ENCODE measurements around the gene NFKB2. TPM values are rescaled to one million over a fixed set of nuclear protein-coding genes. Genes with fewer than 3 reads are reported as not detected.

Gene NFKB2
- total RNA-seq, 4 donors from 2014 or later = 6.5 to 22.9 (median 19.2) TPM

DNA sequence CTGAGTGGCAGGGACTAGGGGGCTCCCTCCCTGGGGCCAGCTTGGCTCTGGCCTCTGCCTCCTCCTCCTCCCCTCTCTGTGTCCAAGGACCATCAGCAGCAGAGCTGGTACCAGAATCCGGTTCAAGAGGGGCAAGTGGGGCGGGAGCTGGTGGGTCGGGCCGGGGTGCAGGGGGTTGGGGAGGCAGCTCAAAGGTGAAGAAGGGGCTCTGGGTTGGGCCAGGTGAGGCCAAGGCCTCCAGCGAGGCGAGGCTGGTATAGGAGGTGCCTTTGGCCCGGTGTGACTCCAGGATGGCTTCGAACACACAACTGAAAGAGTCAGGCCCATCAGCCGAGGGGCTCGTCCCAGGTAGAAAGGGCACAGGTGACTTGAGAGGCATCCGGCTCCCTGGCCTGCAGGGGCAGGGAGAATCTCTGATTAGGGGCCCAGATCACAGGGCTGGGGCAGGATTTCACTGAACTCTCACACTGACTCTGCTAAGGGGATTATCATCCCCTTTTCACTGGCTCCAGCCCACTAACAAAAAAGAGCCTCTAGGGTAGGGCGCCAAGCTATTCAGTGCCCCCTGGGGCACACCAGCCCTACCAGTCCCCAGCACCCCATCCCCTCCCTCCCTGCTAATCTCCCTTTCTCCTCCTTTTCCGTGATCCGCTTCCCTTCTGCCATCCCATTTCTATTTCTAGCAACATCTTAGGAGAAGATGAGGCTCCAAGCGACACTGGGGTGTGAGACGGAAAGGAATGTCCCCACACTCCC lies 18.5 kb downstream of the NFKB2 start:
- peaks cover 0 to 14% of the 10 kb centered on the region in 2 donors for H3K27me3 ChIP-seq
- peaks cover 0 to 22% (median 9%) of the 10 kb centered on the region in 4 donors for H3K4me1 ChIP-seq
- TF ChIP-seq CTCF (IDR thresholded peaks at IDR 0.05) = no peak
- no peak for TF ChIP-seq POLR2A (IDR thresholded peaks at IDR 0.05)
- no peaks in the 10 kb centered on the region for H3K36me3 ChIP-seq
- no peak for DNase-seq
- H3K27ac ChIP-seq = no peak overlapping the region
- H3K4me3 ChIP-seq = no peak overlapping the region
- no peaks in the 10 kb centered on the region for H3K9me3 ChIP-seq

DNA sequence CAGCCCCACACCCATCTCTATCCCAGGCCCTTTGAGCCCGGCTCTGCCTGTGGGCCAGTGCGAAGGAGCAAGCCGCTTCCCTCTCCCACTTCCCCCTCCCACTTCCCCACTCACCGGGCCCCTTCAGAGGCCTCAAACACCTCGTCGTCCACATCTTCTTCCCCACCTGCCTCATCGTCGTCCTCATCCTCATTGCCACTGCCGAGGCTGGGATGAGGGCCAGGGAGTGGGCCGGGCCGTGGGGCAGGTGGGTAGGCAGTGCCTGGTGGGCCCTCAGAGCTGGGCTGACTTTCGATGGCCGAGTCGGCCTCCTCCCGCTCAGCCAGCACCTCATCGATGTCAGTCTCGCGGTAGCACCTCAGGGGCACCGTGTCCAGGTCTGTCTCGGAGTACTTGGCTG lies 19.2 kb downstream of the NFKB2 start:
- DNase-seq = no peak
- Histone ChIP-seq H3K4me1 (peaks cover 0 to 24% (median 13%) of the 10 kb centered on the region in 4 donors), H3K27ac (no peak overlapping the region), H3K4me3 (no peak overlapping the region), H3K9me3 (no peaks in the 10 kb centered on the region), H3K36me3 (no peaks in the 10 kb centered on the region), H3K27me3 (peaks cover 0 to 14% of the 10 kb centered on the region in 2 donors)
- no peak for TF ChIP-seq CTCF (IDR thresholded peaks at IDR 0.05)
- no peak for TF ChIP-seq POLR2A (IDR thresholded peaks at IDR 0.05)

GRCh38 chr10:102416283-102416682 lies 20.8 kb downstream of the NFKB2 start:
- DNase-seq = no peak
- H3K27ac ChIP-seq = no peak overlapping the region
- peaks cover 0 to 4% of the 10 kb centered on the region in 2 donors for H3K27me3 ChIP-seq
- H3K36me3 ChIP-seq = no peaks in the 10 kb centered on the region
- H3K4me1 ChIP-seq = peaks cover 0 to 18% (median 15%) of the 10 kb centered on the region in 4 donors
- H3K4me3 ChIP-seq = no peak overlapping the region
- no peaks in the 10 kb centered on the region for H3K9me3 ChIP-seq
- TF ChIP-seq POLR2A (IDR thresholded peaks at IDR 0.05) = no peak
- no peak for TF ChIP-seq CTCF (IDR thresholded peaks at IDR 0.05)

DNA sequence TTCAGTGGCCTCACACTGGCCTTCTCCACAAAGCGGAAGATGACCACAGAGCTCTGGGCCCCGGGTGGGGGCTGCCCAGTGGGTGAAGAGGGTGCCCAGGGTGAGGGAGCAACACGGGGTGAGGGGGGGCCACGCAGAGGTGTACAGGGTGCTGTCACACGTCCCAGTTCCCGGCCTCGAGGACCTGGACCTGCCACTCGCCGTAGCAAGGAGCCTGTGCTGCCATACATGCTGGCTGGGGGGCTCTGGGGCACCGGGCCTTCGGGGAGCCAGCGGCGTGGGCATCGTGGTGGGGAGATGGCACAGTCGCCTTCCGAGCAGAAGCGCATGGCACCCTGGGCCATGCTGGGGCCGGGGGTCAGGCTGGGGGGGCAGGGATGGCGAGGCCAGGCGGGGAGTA lies 21.2 kb downstream of the NFKB2 start:
- Histone ChIP-seq H3K27ac (no peak overlapping the region), H3K27me3 (peaks cover 0 to 4% of the 10 kb centered on the region in 2 donors), H3K4me1 (peaks cover 0 to 18% (median 16%) of the 10 kb centered on the region in 4 donors), H3K36me3 (no peaks in the 10 kb centered on the region), H3K9me3 (no peaks in the 10 kb centered on the region), H3K4me3 (no peak overlapping the region)
- DNase-seq = no peak
- TF ChIP-seq POLR2A (IDR thresholded peaks at IDR 0.05) (no peak), CTCF (IDR thresholded peaks at IDR 0.05) (no peak)

DNA sequence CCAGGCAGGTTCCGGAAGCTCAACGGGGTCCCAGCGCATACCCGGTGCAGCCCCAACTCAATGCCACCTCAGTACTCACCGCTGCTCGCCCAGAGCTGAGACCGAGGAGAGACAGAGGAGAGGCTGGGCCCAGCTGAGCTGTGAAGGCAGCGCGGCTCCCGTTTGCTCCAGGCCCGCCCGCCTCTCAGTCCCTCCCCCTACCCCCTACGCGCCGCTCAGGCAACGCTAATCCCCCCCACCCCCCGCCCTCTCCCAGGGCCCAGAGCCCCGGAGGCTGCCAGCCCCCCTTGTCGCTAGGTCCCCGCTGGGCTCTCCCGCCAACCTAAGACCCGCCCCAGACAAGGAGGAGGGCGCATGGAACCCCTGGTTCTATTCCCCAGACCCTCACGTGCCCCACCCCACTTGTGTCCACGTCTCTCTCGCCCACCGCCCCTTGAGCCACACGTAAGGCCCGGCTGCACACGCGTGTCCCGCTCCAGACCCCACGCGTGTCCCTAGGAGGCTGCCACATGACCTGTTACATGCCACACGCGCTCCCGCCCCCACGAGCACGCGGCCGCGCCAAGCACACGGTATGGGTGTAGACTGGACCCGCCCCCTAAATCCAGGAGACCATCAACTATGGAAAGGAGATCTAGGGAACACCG lies 23.2 kb downstream of the NFKB2 start, which contains the start of gene PSD:
Gene PSD (minus strand): TSS at position 164 of the 647 bp plus-strand sequence. CDS start 1,747 bp downstream, outside the sequence.
- no peak for TF ChIP-seq CTCF (IDR thresholded peaks at IDR 0.05)
- TF ChIP-seq POLR2A (IDR thresholded peaks at IDR 0.05) = no peak
- Histone ChIP-seq H3K9me3 (no peaks in the 10 kb centered on the region), H3K27me3 (peaks cover 0 to 4% of the 10 kb centered on the region in 2 donors), H3K27ac (no peak within 1 kb of the TSS), H3K4me3 (peak within 1 kb of the TSS; percentile 75 to 99 (median 90)), H3K4me1 (peaks cover 0 to 36% (median 26%) of the 10 kb centered on the region in 4 donors), H3K36me3 (peaks cover 0 to 9% (median 0%) of the 10 kb centered on the region in 3 donors)
- no peak for DNase-seq

All from Peyer's patch (tissue), 4 donors.